Neutrophil (primary cell): Measurements from ENCODE around the gene AUNIP.

Source experiments
- H3K27ac ChIP-seq: fragments of 200-600 bp; sonication (generic); 2 replicates; pipeline ENCODE4 v1.5.1; 2016; ENCODE audit warnings: mild to moderate bottlenecking, moderate library complexity
- H3K27me3 ChIP-seq: fragments of 200-600 bp; sonication (generic); 2 replicates; pipeline ENCODE4 v1.6.0; 2016; ENCODE audit warnings: mild to moderate bottlenecking
- H3K36me3 ChIP-seq: fragments of 200-600 bp; sonication (generic); 2 replicates; pipeline ENCODE4 v1.5.1; 2017
- H3K4me1 ChIP-seq, 2 experiments: fragments of 200-600 bp in 1 of 2; sonication (generic) in 1 of 2; 1 replicate in 1 of 2; 2 replicates in 1 of 2; pipeline versions ENCODE4 v1.5.1 to v1.6.1; 2013 to 2016; ENCODE audit warnings: low read depth in 1 of 2, low read length in 1 of 2, mild to moderate bottlenecking in 1 of 2, moderate library complexity in 1 of 2; ENCODE audit not compliant: control insufficient read depth in 1 of 2, insufficient read depth in 1 of 2
- H3K4me3 ChIP-seq, 2 experiments: fragments of 200-600 bp in 1 of 2; sonication (generic) in 1 of 2; 1 replicate in 1 of 2; 2 replicates in 1 of 2; pipeline ENCODE4 v1.5.1; 2013 to 2016; ENCODE audit warnings: low read depth in 1 of 2, low read length in 1 of 2, mild to moderate bottlenecking in 1 of 2, moderate library complexity in 1 of 2
- H3K9me3 ChIP-seq: fragments of 200-600 bp; sonication (generic); 2 replicates; pipeline ENCODE4 v1.5.1; 2016
- TF ChIP-seq, protein P1 (sequence below): fragments of 200-600 bp; sonication (generic); IDR thresholded peaks from 2 replicates; pipeline ENCODE4 v1.5.1; 2016; ENCODE audit warnings: antibody characterized with exemption

Gene AUNIP

GRCh38 chr1:25804964-25805862 is 54.0 kb downstream of the AUNIP start:
- H3K36me3 ChIP-seq: peaks cover 12% of the 10 kb centered on the region
- H3K27ac ChIP-seq: no peak overlapping the region
- TF ChIP-seq, protein P1, sequence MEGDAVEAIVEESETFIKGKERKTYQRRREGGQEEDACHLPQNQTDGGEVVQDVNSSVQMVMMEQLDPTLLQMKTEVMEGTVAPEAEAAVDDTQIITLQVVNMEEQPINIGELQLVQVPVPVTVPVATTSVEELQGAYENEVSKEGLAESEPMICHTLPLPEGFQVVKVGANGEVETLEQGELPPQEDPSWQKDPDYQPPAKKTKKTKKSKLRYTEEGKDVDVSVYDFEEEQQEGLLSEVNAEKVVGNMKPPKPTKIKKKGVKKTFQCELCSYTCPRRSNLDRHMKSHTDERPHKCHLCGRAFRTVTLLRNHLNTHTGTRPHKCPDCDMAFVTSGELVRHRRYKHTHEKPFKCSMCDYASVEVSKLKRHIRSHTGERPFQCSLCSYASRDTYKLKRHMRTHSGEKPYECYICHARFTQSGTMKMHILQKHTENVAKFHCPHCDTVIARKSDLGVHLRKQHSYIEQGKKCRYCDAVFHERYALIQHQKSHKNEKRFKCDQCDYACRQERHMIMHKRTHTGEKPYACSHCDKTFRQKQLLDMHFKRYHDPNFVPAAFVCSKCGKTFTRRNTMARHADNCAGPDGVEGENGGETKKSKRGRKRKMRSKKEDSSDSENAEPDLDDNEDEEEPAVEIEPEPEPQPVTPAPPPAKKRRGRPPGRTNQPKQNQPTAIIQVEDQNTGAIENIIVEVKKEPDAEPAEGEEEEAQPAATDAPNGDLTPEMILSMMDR: no peak
- peaks cover 18% of the 10 kb centered on the region in 2 experiments for H3K4me1 ChIP-seq
- no peak overlapping the region for H3K4me3 ChIP-seq
- H3K9me3 ChIP-seq: no peaks in the 10 kb centered on the region
- peaks cover 7% of the 10 kb centered on the region for H3K27me3 ChIP-seq

- H3K4me1 ChIP-seq: peaks cover 15% of the 10 kb centered on the region in 2 experiments
- H3K27me3 ChIP-seq: peaks cover 7% of the 10 kb centered on the region
- no peak overlapping the region for H3K27ac ChIP-seq
- TF ChIP-seq, protein P1: no peak
- H3K4me3 ChIP-seq: no peak overlapping the region
- no peaks in the 10 kb centered on the region for H3K9me3 ChIP-seq
- peaks cover 12% of the 10 kb centered on the region for H3K36me3 ChIP-seq
These were observed 54.9 kb downstream of the AUNIP start for GRCh38 chr1:25804244-25804963.

DNA sequence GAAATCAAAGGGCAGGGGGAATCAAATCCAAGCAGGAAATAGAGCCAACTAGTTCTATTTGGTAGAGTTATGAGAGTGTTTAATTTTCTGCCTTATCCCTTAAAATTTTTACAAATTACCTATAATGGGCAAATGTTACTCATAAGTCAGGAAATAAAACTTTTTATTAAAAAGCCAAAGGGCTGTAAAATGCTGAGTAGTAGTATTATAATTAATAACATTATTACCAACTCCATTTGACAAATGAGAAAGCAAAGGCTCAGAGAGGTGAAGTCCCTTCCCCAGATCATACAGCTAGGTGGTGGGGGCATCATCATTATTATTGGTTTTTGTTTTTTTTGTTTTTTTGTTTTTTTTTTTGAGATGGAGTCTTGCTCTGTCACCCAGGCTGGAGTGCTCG is 55.9 kb downstream of the AUNIP start:
- Histone ChIP-seq H3K36me3 (peaks cover 12% of the 10 kb centered on the region), H3K27ac (no peak overlapping the region), H3K4me3 (no peak overlapping the region), H3K4me1 (peaks cover 10% of the 10 kb centered on the region in 2 experiments), H3K9me3 (no peaks in the 10 kb centered on the region), H3K27me3 (peaks cover 7% of the 10 kb centered on the region)
- TF ChIP-seq, protein P1: no peak

DNA sequence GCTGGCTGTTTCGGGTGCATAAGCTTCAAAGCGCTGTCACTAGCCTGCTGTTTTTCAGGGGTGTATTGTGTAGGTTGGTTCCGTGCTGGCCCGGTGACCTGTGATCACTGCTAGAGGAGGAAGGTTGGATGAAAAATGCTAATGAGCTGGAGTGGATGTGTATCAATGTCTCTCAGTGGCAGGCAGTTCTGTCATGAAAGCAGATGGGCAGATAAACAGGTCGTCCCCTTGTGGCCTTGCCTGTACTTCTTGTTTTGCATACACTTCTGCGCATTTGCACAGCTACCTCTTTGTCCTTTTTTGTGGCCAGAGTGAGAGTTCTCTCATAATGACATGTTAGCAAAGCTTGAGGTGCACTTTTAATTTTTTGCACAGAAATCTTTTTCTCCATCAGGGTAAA is 56.3 kb downstream of the AUNIP start:
- Histone ChIP-seq H3K27ac (no peak overlapping the region), H3K4me3 (no peak overlapping the region), H3K4me1 (peaks cover 10% of the 10 kb centered on the region in 2 experiments), H3K9me3 (no peaks in the 10 kb centered on the region), H3K27me3 (peaks cover 7% of the 10 kb centered on the region), H3K36me3 (peaks cover 12% of the 10 kb centered on the region)
- TF ChIP-seq, protein P1: no peak

GRCh38 chr1:25800703-25801377 is 58.4 kb downstream of the AUNIP start:
- TF ChIP-seq, protein P1: no peak
- H3K4me3 ChIP-seq: peak overlapping the region; percentile 46 to 60
- peaks cover 10% of the 10 kb centered on the region in 2 experiments for H3K4me1 ChIP-seq
- peaks cover 7% of the 10 kb centered on the region for H3K27me3 ChIP-seq
- no peaks in the 10 kb centered on the region for H3K9me3 ChIP-seq
- H3K36me3 ChIP-seq: peaks cover 6% of the 10 kb centered on the region
- H3K27ac ChIP-seq: no peak overlapping the region
